ENCODE data around the gene TGFBR3.

- TF ChIP-seq ZNF24 (tag by site-specific recombination; IDR thresholded peaks at IDR 0.05) = no peak
- no peak for TF ChIP-seq CTCF (tag by site-specific recombination; IDR thresholded peaks at IDR 0.05)
- no peak for TF ChIP-seq ZNF292 (tag by site-specific recombination; IDR thresholded peaks at IDR 0.05; ENCODE audit: borderline replicate concordance, low read depth)
- TF ChIP-seq HOXA7 (CRISPR knock-in tag; IDR thresholded peaks at IDR 0.05; ENCODE audit: borderline replicate concordance) = no peak
- peak; percentile 62 for TF ChIP-seq SP7 (tag by site-specific recombination; IDR thresholded peaks at IDR 0.05)
- no peak for TF ChIP-seq ZBTB21 (tag by site-specific recombination; IDR thresholded peaks at IDR 0.05)
- TF ChIP-seq, protein P1, sequence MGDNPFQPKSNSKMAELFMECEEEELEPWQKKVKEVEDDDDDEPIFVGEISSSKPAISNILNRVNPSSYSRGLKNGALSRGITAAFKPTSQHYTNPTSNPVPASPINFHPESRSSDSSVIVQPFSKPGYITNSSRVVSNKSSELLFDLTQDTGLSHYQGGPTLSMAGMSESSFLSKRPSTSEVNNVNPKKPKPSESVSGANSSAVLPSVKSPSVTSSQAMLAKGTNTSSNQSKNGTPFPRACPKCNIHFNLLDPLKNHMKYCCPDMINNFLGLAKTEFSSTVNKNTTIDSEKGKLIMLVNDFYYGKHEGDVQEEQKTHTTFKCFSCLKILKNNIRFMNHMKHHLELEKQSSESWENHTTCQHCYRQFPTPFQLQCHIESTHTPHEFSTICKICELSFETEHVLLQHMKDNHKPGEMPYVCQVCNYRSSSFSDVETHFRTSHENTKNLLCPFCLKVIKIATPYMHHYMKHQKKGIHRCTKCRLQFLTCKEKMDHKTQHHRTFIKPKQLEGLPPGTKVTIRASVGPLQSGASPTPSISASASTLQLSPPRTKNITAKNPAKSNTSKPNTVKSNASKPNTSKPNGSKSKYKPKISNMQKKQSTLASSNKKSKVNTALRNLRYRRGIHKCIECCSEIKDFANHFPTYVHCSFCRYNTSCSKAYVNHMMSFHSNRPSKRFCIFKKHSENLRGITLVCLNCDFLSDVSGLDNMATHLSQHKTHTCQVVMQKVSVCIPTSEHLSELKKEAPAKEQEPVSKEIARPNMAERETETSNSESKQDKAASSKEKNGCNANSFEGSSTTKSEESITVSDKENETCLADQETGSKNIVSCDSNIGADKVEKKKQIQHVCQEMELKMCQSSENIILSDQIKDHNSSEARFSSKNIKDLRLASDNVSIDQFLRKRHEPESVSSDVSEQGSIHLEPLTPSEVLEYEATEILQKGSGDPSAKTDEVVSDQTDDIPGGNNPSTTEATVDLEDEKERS (tag by site-specific recombination; IDR thresholded peaks at IDR 0.05) = no peak
- no peak for TF ChIP-seq ZNF600 (tag by site-specific recombination; IDR thresholded peaks at IDR 0.05)
- TF ChIP-seq ZNF18 (tag by site-specific recombination; IDR thresholded peaks at IDR 0.05) = no peak
- no peak for TF ChIP-seq ZBTB8A (tag by site-specific recombination; IDR thresholded peaks at IDR 0.05)
- TF ChIP-seq ZNF514 (tag by site-specific recombination; IDR thresholded peaks at IDR 0.05) = no peak
- no peak for TF ChIP-seq ZNF19 (tag by site-specific recombination; IDR thresholded peaks at IDR 0.05; ENCODE audit: low read depth)
- TF ChIP-seq ZNF148 (tag by site-specific recombination; IDR thresholded peaks at IDR 0.05; ENCODE audit: borderline replicate concordance) = no peak
- no peak for TF ChIP-seq ZNF513 (tag by site-specific recombination; IDR thresholded peaks at IDR 0.05)
These were observed 54.6 kb downstream of the TGFBR3 start for GRCh38 chr1:91831132-91831930.
